ENCODE data around the gene LCNL1. TPM values are rescaled to one million over a fixed set of nuclear protein-coding genes. Genes with fewer than 3 reads are reported as not detected.

The LCNL1 gene
- total RNA-seq, 4 donors from 2014 or later = 0.28 to 0.47 (median 0.36) TPM; not detected in 1

DNA sequence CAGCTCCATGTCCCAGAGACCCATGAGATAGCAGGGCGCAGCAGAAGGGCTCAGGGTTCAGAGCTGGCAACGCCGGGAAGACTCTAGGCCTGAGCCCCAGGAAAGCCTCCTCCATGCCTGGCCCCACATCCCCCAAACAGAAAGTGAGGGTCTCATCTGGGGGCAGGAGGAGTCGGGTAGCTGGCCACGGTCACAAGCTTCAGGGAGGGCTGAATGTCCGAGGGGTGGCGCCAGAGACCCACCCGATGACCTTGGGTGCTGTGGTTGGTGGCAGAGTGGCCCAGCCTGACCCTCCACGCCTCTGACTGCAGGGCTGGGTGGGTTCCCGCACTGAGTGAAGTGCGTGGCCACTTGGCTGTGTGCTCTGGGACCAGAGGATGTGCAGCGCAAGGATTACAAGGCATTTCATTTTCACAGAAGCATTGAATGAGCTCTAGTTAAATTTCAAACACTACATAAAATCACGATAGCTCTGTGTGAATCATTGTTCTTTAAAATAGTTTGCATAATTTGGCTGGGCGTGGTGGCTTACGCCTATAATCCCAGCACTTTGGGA is 34.8 kb upstream of the LCNL1 start:
- ATAC-seq (ENCODE audit: low FRiP score) (no peak), DNase-seq (ENCODE audit: low spot score) (no peak)
- TF ChIP-seq CTCF (IDR thresholded peaks at IDR 0.05) = no peak

DNA sequence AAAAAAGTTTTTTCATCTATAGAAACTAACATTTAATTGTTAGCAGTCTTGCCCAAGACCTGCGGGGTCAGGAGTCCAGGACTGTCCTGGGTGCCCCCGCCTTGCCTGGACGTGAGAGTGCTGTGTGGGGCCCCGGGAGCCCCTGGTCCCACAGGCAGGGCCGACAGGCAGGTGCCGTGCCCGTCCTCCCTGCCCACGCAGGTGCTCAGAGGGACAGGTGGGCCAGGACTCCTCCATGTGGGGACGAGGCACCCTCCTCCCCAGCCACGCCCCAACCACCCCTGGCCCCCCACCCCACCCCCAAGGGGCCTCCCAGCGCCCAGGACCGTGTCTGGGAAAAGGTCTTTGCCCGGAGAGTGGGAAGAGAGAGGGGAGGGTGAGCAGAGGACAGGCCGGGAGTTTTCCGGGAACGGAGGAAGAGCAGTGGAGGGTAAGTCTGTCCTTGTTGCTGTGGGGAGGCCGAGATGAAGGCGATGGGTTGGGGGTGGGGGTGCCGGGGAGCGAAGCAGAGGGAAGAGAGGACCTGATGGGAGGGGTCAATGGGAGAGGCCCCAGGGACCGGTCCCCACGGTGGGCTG is 33.5 kb upstream of the LCNL1 start:
- no peak for TF ChIP-seq CTCF (IDR thresholded peaks at IDR 0.05)
- DNase-seq (ENCODE audit: low spot score) (no peak), ATAC-seq (ENCODE audit: low FRiP score) (no peak)

DNA sequence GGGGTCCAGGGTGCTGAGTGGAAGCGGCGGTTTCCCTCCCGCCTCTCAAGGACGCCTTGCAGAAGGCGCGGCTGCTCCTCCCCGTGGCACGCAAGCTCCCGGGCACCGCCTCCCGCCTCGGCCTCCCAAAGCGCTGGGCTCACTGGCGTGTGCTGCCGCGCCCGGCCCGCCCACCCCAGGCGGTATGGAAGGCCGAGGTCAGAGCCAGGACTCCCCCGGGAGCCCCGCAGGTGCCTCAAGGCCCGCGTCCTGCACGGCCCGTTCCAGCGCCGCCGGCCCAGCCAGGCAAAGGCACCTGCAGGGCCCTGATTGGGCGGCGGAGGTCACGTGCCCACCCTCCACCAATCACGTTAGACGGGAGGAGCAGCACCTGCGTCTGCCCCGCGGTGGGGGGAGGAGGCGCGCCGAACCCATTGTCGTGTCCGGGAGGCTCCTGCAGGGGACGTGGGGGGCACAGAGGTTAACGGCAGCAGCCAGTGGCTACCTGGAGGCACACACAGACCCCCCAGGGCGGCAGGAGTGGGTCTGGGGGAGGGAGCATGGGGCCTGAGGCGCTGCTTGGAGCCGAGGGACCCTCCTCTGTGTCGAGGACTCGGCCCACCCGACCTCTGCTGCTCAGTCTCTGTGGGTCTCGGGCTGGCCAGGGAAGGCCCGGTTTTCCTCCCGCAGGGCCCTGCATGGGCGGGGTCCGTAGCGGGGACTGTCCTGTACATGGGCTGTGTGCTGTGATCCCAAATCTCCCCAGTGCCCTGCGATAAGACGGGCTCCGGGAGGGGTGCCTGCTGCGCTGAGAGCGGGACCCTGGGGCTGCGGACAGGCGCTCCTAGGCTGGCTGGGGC is 32.8 kb upstream of the LCNL1 start:
- DNase-seq (ENCODE audit: low spot score) (peak; percentile 94), ATAC-seq (ENCODE audit: low FRiP score) (peak; percentile 70)
- TF ChIP-seq CTCF (IDR thresholded peaks at IDR 0.05) = no peak

GRCh38 chr9:136950656-136951276 is 32.0 kb upstream of the LCNL1 start:
- DNase-seq (ENCODE audit: low spot score) (no peak), ATAC-seq (ENCODE audit: low FRiP score) (peak; percentile 2)
- TF ChIP-seq CTCF (IDR thresholded peaks at IDR 0.05) = no peak

DNA sequence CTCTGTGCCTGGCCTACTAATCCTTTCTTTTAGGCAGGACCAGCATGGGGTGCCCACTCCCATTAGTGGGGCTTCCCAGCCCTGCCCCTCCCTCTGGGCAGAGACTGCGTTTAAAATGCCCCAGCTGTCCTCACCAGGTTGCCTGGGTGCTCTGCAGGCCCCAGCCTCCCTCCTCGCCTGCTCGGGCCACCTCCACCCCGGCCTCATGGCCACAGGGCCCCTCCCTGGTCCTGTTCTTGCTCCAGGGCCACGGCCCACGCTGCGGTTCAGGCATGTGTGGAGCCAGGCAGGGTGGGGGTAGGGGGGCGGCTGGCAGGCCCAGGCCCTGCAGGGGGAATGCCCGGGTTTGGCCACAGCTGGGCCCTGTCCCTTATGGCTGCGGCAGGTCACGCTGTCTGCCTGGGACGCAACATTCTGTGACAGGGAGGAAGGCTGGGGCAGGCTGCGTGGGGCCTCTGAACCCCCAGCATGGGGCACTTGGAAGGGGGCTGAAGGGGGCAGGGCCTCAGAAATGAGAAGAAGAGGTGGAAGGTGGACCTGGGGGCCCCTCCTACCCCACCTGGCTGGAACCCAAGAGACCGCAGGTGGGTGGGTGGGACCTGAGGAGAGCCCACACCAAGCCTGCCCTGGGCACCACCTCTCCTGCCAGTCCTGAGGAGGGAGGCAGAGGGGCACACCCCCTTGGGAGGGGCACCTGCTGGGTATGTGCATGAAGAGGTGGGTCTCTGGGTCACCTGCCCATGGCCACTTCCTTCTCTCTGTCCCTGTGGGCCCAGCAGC is 31.1 kb upstream of the LCNL1 start, which contains the start of gene LCN12:
Gene LCN12, plus strand, starts transcription at position 733 of the 780 bp plus-strand sequence. CDS start 55 bp downstream, outside the sequence.
- TF ChIP-seq CTCF (IDR thresholded peaks at IDR 0.05) = no peak
- no peak for DNase-seq (ENCODE audit: low spot score)
- ATAC-seq (ENCODE audit: low FRiP score) = no peak

- ATAC-seq (ENCODE audit: low FRiP score) = no peak
- DNase-seq (ENCODE audit: low spot score) = no peak
- no peak for TF ChIP-seq CTCF (IDR thresholded peaks at IDR 0.05)
Measured at GRCh38 chr9:136952321-136952850, 30.4 kb upstream of the LCNL1 start.
